Panc1 (cell line): ENCODE data around the gene WLS. TPM values are rescaled to one million over a fixed set of nuclear protein-coding genes. Genes with fewer than 3 reads are reported as not detected.

ENCODE experiments used
- ATAC-seq: fragments of 200-7000 bp; cut with Tn5 transposase; 2 replicates; pipeline ENCODE4 v1.9.1; 2020; ENCODE audit warnings: mild to moderate bottlenecking, moderate library complexity
- BruUV-seq: library from RNA; stranded (reverse); fragments of 400-500 nt; replicated peaks from 2 replicates; lab custom pipeline; 2021; lab: Mats Ljungman, UMichigan
- CTCF ChIA-PET: fragments of 300-600 bp; sonication (Branson Sonifier 250); formaldehyde crosslinking; loops from one replicate; lab custom pipeline; 2022; ENCODE audit warnings: antibody characterized with exemption; lab: Charles Lee
- POLR2A ChIA-PET: fragments of 300-600 bp; sonication (Branson Sonifier 250); formaldehyde crosslinking; loops from one replicate; lab custom pipeline; 2022; ENCODE audit warnings: antibody characterized with exemption; lab: Charles Lee
- DNase-seq: peaks from one replicate; pipeline ENCODE4 v3.0.0-alpha.2; 2010; ENCODE audit warnings: low read depth, low spot score
- H3K27ac ChIP-seq: 2 replicates; pipeline ENCODE4 v1.5.1; 2011; ENCODE audit warnings: mild to moderate bottlenecking, low read length, inconsistent platforms
- H3K27me3 ChIP-seq: fragments of 200-500 bp; sonication (Bioruptor generic); 2 replicates; pipeline ENCODE4 v1.6.0; 2014; ENCODE audit warnings: low read length, inconsistent platforms; ENCODE audit not compliant: control insufficient read depth, insufficient read depth
- H3K36me3 ChIP-seq: fragments of 200-500 bp; sonication (Bioruptor generic); 2 replicates; pipeline ENCODE4 v1.5.1; 2014; ENCODE audit warnings: inconsistent platforms, mild to moderate bottlenecking, low read length, moderate library complexity; ENCODE audit not compliant: control insufficient read depth, insufficient read depth
- H3K4me1 ChIP-seq: 2 replicates; pipeline ENCODE4 v1.5.1; 2011; ENCODE audit warnings: inconsistent platforms, mild to moderate bottlenecking, low read length, moderate library complexity; ENCODE audit not compliant: control insufficient read depth, insufficient read depth
- H3K4me3 ChIP-seq, 2 experiments: 2 replicates each; pipeline ENCODE4 v1.5.1; 2011 to 2012; ENCODE audit warnings: low read depth in 2 of 2, low read length in 2 of 2, mild to moderate bottlenecking in 2 of 2, inconsistent platforms in 1 of 2, moderate library complexity in 1 of 2
- H3K9me3 ChIP-seq: fragments of 200-500 bp; sonication (Bioruptor generic); 2 replicates; pipeline ENCODE4 v1.5.1; 2014; ENCODE audit warnings: low read depth, mild to moderate bottlenecking, inconsistent platforms, low read length, moderate library complexity; ENCODE audit not compliant: control insufficient read depth, insufficient read depth
- CTCF ChIP-seq: fragments of 450-650 bp; IDR thresholded peaks from 2 replicates; pipeline ENCODE4 v1.5.1; 2017; ENCODE audit warnings: mild to moderate bottlenecking
- POLR2AphosphoS5 ChIP-seq: IDR thresholded peaks from 2 replicates; pipeline ENCODE4 v1.6.1; 2012; ENCODE audit warnings: mild to moderate bottlenecking, low read depth, low read length, moderate library complexity
- REST ChIP-seq, 2 experiments: IDR thresholded peaks; 2 replicates each; pipeline ENCODE4 v1.6.1; 2011 to 2012; ENCODE audit warnings: low read depth in 2 of 2, control low read depth in 1 of 2, low read length in 1 of 2, mild to moderate bottlenecking in 1 of 2, moderate library complexity in 1 of 2; ENCODE audit not compliant: insufficient read depth in 1 of 2
- SIN3A ChIP-seq: IDR thresholded peaks from 2 replicates; pipeline ENCODE4 v1.6.1; 2012; ENCODE audit warnings: low read depth, mild to moderate bottlenecking, low read length, moderate library complexity, borderline replicate concordance; ENCODE audit not compliant: insufficient read depth
- TCF7L2 ChIP-seq: IDR thresholded peaks from 2 replicates; pipeline ENCODE4 v1.6.1; 2011; ENCODE audit warnings: mild to moderate bottlenecking, low read depth, low read length, inconsistent platforms
- in situ Hi-C: cut with HindIII; loops from 2 replicates; pipeline ENCODE4 v1.10.0; 2016; ENCODE audit warnings: low sequenced_read_pairs, low pct_unique_long_range_greater_than_20kb
- intact Hi-C: fragments of 100-400 bp; cut with micrococcal nuclease; formaldehyde crosslinking; loops from one replicate; pipeline ENCODE4 v1.10.0; 2022; ENCODE audit not compliant: unreplicated experiment
- total RNA-seq: library from RNA; stranded (reverse); gene quantifications from one replicate; pipeline ENCODE4 v1.2.1, GENCODE V29; 2021; ENCODE audit not compliant: unreplicated experiment

WLS gene
- total RNA-seq, 1 experiment from 2014 or later: 29.6 TPM

GRCh38 chr1:68166348-68166747, 66.0 kb downstream of the WLS start:
- Histone ChIP-seq H3K27ac (no peak overlapping the region), H3K4me3 (no peak overlapping the region), H3K9me3 (no peaks in the 10 kb centered on the region), H3K27me3 (no peaks in the 10 kb centered on the region), H3K36me3 (no peaks in the 10 kb centered on the region), H3K4me1 (no peaks in the 10 kb centered on the region)
- in situ Hi-C loops (no loop called here), intact Hi-C loops (no loop called here)
- DNase-seq: no peak
- TF ChIP-seq TCF7L2: no peak
- TF ChIP-seq POLR2AphosphoS5: no peak
- no peak for TF ChIP-seq REST (IDR thresholded peaks at IDR 0.05; ENCODE audit: insufficient read depth in 1 of 2, low read depth in 2 of 2, low read length in 1 of 2)
- no peak for TF ChIP-seq CTCF
- no peak for TF ChIP-seq SIN3A
- ATAC-seq: no peak
- no TSS peak for BruUV-seq
- ChIA-PET POLR2A (no interaction called here), CTCF (no interaction called here)

GRCh38 chr1:68165665-68166064, 66.7 kb downstream of the WLS start:
- POLR2A ChIA-PET: no interaction called here
- ATAC-seq (no peak), DNase-seq (no peak)
- CTCF ChIA-PET: no interaction called here
- intact Hi-C loops (no loop called here), in situ Hi-C loops (no loop called here)
- no peaks in the 10 kb centered on the region for H3K27me3 ChIP-seq
- H3K27ac ChIP-seq: no peak overlapping the region
- no peaks in the 10 kb centered on the region for H3K9me3 ChIP-seq
- H3K4me3 ChIP-seq: no peak overlapping the region
- no peaks in the 10 kb centered on the region for H3K4me1 ChIP-seq
- no peaks in the 10 kb centered on the region for H3K36me3 ChIP-seq
- TF ChIP-seq REST (IDR thresholded peaks at IDR 0.05; ENCODE audit: insufficient read depth in 1 of 2, low read depth in 2 of 2, low read length in 1 of 2) (no peak), SIN3A (no peak), TCF7L2 (no peak), POLR2AphosphoS5 (no peak), CTCF (no peak)
- no TSS peak for BruUV-seq
